Mucosa of rectum (tissue), 2 donors: ENCODE measurements around the gene FHIT.

Source experiments
- H3K27ac ChIP-seq, 2 donors: one replicate each; pipeline ENCODE4 v1.7.0; 2013; ENCODE audit warnings: inconsistent platforms in 2 of 2, low read depth in 2 of 2, low read length in 2 of 2
- H3K27me3 ChIP-seq, 2 donors: one replicate each; pipeline ENCODE4 v1.7.0; 2013; ENCODE audit warnings: low read length in 2 of 2; ENCODE audit not compliant: control insufficient read depth in 2 of 2, insufficient read depth in 2 of 2
- H3K36me3 ChIP-seq, 2 donors: one replicate each; pipeline ENCODE4 v1.7.0; 2013; ENCODE audit warnings: low read length in 2 of 2; ENCODE audit not compliant: control insufficient read depth in 2 of 2, insufficient read depth in 2 of 2
- H3K4me1 ChIP-seq, 2 donors: one replicate each; pipeline ENCODE4 v1.7.0; 2013; ENCODE audit warnings: low read length in 2 of 2, mild to moderate bottlenecking in 1 of 2; ENCODE audit not compliant: control insufficient read depth in 2 of 2, insufficient read depth in 2 of 2
- H3K4me3 ChIP-seq, 2 donors: one replicate each; pipeline ENCODE4 v1.7.0; 2013; ENCODE audit warnings: low read length in 2 of 2
- H3K9ac ChIP-seq, 2 donors: one replicate each; pipeline ENCODE4 v1.7.0; 2013; ENCODE audit warnings: low read length in 2 of 2, low read depth in 1 of 2, mild to moderate bottlenecking in 1 of 2
- H3K9me3 ChIP-seq, 2 donors: one replicate each; pipeline ENCODE4 v1.7.0; 2013; ENCODE audit warnings: low read length in 2 of 2; ENCODE audit not compliant: control insufficient read depth in 2 of 2
- donor health status: healthy.
- donor health status: Normal muscosa, but diverticular disease.

The FHIT gene

GRCh38 chr3:61092870-61093269 is 158.4 kb downstream of the FHIT start:
- Histone ChIP-seq H3K27me3 (no peaks in the 10 kb centered on the region), H3K4me3 (no peak overlapping the region), H3K9ac (no peak overlapping the region), H3K36me3 (no peaks in the 10 kb centered on the region), H3K4me1 (no peaks in the 10 kb centered on the region), H3K9me3 (no peaks in the 10 kb centered on the region), H3K27ac (no peak overlapping the region)

DNA sequence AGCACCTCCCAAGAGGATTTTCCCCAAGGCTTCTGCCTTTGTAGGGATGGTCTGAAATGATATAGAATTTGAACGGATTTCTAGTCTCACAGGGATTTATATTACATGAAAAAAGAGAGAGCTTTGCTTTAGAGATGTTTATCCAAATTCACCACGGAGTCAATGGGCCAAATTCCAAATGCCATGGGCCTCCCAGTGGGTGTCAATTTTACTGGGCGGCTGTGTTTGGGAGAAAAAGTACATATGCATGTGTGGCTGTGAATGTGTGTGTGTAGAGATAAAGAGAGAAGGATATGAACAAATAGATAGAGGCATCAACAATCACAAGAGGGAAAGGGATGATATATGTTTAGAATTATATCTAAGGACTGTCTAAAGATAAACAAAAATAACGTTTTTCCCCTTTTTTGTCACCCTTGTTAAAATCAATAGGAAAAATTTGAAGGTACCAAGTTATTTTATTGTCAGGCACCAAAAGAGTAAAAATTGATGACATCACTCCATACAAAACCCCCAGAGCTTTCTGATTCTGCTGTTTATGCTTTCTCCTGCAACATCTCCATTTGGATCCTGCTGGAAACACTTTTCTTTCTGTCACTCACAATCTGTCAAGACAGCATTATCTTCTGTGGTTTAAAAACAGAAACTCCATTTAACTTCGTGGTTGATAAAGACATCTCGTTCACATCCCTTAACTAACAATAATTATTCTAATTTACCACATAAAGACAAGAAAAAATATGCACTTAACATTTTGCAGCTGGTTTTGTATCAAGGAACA is 160.7 kb downstream of the FHIT start:
- Histone ChIP-seq H3K4me1 (no peaks in the 10 kb centered on the region), H3K9me3 (no peaks in the 10 kb centered on the region), H3K27ac (no peak overlapping the region), H3K27me3 (no peaks in the 10 kb centered on the region), H3K36me3 (no peaks in the 10 kb centered on the region), H3K9ac (no peak overlapping the region), H3K4me3 (no peak overlapping the region)

- no peak overlapping the region for H3K27ac ChIP-seq
- no peak overlapping the region for H3K4me3 ChIP-seq
- no peaks in the 10 kb centered on the region for H3K4me1 ChIP-seq
- no peak overlapping the region for H3K9ac ChIP-seq
- no peaks in the 10 kb centered on the region for H3K36me3 ChIP-seq
- no peaks in the 10 kb centered on the region for H3K27me3 ChIP-seq
- no peaks in the 10 kb centered on the region for H3K9me3 ChIP-seq
These were observed 163.8 kb downstream of the FHIT start for GRCh38 chr3:61087465-61087864.

DNA sequence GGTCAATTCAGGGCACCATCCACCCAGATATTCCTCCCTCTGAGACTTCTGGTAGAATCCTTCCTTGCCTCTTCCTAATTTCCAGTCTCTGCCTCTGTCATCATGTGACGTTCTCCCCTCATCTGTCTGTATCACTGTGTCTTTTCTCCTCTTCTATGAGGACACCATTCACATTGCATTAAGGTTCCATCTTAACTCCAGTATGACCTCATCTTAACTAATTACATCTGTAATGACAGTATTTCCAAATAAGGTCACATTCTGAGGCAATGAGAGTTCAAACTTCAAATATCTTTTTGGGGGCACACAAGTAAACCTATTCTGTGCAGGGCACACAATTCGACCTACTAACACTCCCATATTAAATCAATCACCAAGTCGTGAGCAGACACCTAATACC is 169.7 kb downstream of the FHIT start:
- Histone ChIP-seq H3K4me3 (no peak overlapping the region), H3K27ac (no peak overlapping the region), H3K36me3 (no peaks in the 10 kb centered on the region)

GRCh38 chr3:61080737-61081445 is 170.4 kb downstream of the FHIT start:
- Histone ChIP-seq H3K9ac (no peak overlapping the region), H3K9me3 (no peaks in the 10 kb centered on the region), H3K4me3 (no peak overlapping the region), H3K4me1 (no peaks in the 10 kb centered on the region), H3K36me3 (no peaks in the 10 kb centered on the region), H3K27me3 (no peaks in the 10 kb centered on the region), H3K27ac (no peak overlapping the region)

More for the DNA sequence above, 169.7 kb downstream of the FHIT start:
- no peak overlapping the region for H3K9ac ChIP-seq
- no peaks in the 10 kb centered on the region for H3K9me3 ChIP-seq
- H3K27me3 ChIP-seq: no peaks in the 10 kb centered on the region
- no peaks in the 10 kb centered on the region for H3K4me1 ChIP-seq

GRCh38 chr3:61078048-61078752 is 173.1 kb downstream of the FHIT start:
- H3K27ac ChIP-seq: no peak overlapping the region
- H3K36me3 ChIP-seq: no peaks in the 10 kb centered on the region
- no peaks in the 10 kb centered on the region for H3K9me3 ChIP-seq
- H3K27me3 ChIP-seq: no peaks in the 10 kb centered on the region
- no peak overlapping the region for H3K4me3 ChIP-seq
- H3K9ac ChIP-seq: no peak overlapping the region
- no peaks in the 10 kb centered on the region for H3K4me1 ChIP-seq

DNA sequence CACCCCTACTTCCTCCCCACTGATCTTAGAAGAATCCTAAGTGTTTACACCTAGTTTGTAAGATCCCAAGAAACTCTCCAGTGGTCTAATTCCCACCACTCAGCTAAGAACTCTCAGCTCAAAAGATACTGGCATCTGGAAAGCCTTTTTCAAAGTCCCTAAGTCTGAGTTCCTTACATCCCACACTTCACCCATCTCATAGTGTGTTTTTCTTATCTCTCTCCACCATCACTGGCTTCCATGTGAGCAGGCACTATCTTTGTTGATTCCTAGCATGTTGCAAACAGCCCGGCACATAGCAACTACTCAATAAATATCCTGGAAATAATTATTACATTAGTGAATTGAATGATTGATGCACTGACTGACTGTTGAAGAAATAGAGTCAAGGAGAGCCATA is 173.7 kb downstream of the FHIT start:
- Histone ChIP-seq H3K9ac (no peak overlapping the region), H3K27me3 (no peaks in the 10 kb centered on the region), H3K4me3 (no peak overlapping the region), H3K4me1 (no peaks in the 10 kb centered on the region), H3K9me3 (no peaks in the 10 kb centered on the region), H3K36me3 (no peaks in the 10 kb centered on the region), H3K27ac (no peak overlapping the region)

DNA sequence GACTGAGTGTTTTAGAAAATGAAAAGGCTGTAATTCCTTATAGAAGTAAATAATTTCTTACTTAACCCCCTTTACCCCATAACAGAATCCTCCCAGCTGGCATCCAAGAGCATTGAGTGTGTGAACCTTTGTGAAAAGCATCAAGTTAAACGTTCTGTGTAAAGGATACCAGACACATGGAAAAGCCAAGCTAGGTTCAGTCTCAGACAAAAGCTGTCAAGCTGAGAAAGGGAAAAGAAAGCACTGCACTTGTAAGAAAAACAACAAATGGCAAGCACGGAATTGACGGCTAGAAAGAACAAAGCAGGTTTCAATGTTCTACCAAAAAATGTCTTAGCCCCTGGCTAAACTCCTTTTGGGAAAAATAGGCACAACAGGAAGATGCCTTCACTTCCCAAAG is 176.5 kb downstream of the FHIT start:
- H3K27ac ChIP-seq: no peak overlapping the region
- H3K27me3 ChIP-seq: no peaks in the 10 kb centered on the region
- no peaks in the 10 kb centered on the region for H3K36me3 ChIP-seq
- no peak overlapping the region for H3K4me3 ChIP-seq
- no peak overlapping the region for H3K9ac ChIP-seq
- H3K9me3 ChIP-seq: no peaks in the 10 kb centered on the region
- H3K4me1 ChIP-seq: no peaks in the 10 kb centered on the region

DNA sequence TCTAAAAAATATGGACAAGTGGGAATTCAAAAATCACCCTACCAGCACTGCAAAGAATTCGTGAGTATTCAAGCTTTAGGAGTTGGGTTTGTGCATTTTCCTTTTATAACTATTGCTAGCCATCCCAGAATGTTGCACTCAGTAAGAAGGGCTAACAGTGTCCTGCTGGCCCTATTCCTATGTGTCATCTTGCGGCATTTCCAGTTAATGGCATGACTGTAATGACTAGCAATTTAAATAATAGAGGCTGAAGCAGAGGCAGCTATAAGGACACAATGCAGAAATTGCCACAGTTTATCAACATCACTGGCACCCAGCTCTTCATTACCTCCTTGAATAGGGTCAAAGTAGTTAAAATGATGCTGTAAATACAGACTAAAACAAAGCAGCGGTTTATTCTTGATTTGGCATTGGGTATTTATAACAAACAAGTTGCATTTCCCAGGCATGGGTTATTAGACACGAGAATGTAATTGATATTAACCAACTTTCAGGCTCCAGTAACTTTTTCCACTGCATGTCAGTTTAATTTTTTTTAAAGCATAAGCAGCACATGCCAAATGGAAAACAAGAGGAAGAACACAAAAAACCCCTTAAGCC is 177.6 kb downstream of the FHIT start:
- Histone ChIP-seq H3K36me3 (no peaks in the 10 kb centered on the region), H3K27ac (no peak overlapping the region), H3K27me3 (no peaks in the 10 kb centered on the region), H3K4me3 (no peak overlapping the region), H3K9ac (no peak overlapping the region), H3K4me1 (no peaks in the 10 kb centered on the region), H3K9me3 (no peaks in the 10 kb centered on the region)

DNA sequence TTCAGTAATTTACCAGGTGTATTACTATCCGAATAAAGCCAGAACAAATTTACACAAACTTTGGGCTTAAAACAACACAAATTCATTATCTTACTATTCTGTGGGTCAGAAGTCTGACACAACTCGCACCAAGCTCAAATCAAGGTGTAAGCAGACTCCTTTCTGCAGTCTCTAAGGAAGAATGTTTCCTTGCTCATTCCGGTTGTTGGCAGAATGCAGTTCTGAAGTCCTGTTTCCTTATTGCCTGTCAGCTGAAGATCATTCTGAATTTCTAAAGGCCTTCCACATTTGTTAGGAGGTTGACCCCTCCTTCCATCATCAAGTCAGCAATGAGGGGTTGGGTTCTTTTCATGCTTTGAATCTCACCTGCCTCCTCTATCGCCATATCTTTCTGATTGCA is 183.2 kb downstream of the FHIT start:
- no peaks in the 10 kb centered on the region for H3K4me1 ChIP-seq
- H3K27me3 ChIP-seq: no peaks in the 10 kb centered on the region
- H3K36me3 ChIP-seq: no peaks in the 10 kb centered on the region
- H3K9ac ChIP-seq: no peak overlapping the region
- no peaks in the 10 kb centered on the region for H3K9me3 ChIP-seq
- no peak overlapping the region for H3K4me3 ChIP-seq
- no peak overlapping the region for H3K27ac ChIP-seq
